T-helper 2 cell treated with Interferon-gamma antibody and Interleukin-4, amounts not matched to agents 100 ng/mL and 5 ng/mL, for 36 hours (primary cell): Measurements from ENCODE around the gene MTLN. TPM values are rescaled to one million over a fixed set of nuclear protein-coding genes. Genes with fewer than 3 reads are reported as not detected.
"Not testable (repeated sequence)": the region's sequence is repeated elsewhere in the genome, so short reads cannot be mapped to it uniquely, and the experiment has no call there.

ENCODE experiments used
- intact Hi-C: fragments of 100-400 bp; cut with micrococcal nuclease; formaldehyde crosslinking; loops from one replicate; pipeline ENCODE4 v1.15.1; 2023
- total RNA-seq: library from RNA; stranded (reverse); gene quantifications from 2 replicates; pipeline ENCODE4 v1.2.3, GENCODE V29; 2022

The MTLN gene
- 35.9 and 42.5 TPM in 2 replicates for total RNA-seq

GRCh38 chr2:110211938-110212858 lies at the start of gene MTLN:
TSS of gene MTLN (minus strand) at chr2:110212547. CDS start at chr2:110212525, 22 bp downstream.
- intact Hi-C loops, result loop anchor here (1.0 kb wide), 1 partner anchor 8 kb away; no protein-coding TSS in a partner anchor

- intact Hi-C loops, result not testable (repeated sequence)
Observed at GRCh38 chr2:110261910-110262309, 49.6 kb upstream of the MTLN start.

GRCh38 chr2:110248081-110248795 lies 35.9 kb upstream of the MTLN start:
- intact Hi-C loops, result not testable (repeated sequence)

- intact Hi-C loops, result not testable (repeated sequence)
Observed at GRCh38 chr2:110245488-110246435, 33.4 kb upstream of the MTLN start.

- intact Hi-C loops, result not testable (repeated sequence)
Observed at GRCh38 chr2:110243283-110243682, 30.9 kb upstream of the MTLN start.

- intact Hi-C loops, result not testable (repeated sequence)
Observed at GRCh38 chr2:110234514-110234913, 22.2 kb upstream of the MTLN start.

- intact Hi-C loops, result not testable (repeated sequence)
Observed at GRCh38 chr2:110229886-110230285, 17.5 kb upstream of the MTLN start.

GRCh38 chr2:110222626-110223025 lies 10.3 kb upstream of the MTLN start:
- intact Hi-C loops, result not testable (repeated sequence)

- intact Hi-C loops, result no loop called here
Observed at GRCh38 chr2:110221938-110222337, 9.6 kb upstream of the MTLN start.

- intact Hi-C loops, result no loop called here
Observed at GRCh38 chr2:110220190-110220564, 7.8 kb upstream of the MTLN start.

- intact Hi-C loops, result no loop called here
Observed at GRCh38 chr2:110219496-110220189, 7.3 kb upstream of the MTLN start.

- intact Hi-C loops, result not testable (repeated sequence)
Observed at GRCh38 chr2:110218889-110219288, 6.5 kb upstream of the MTLN start.

GRCh38 chr2:110216803-110217202 lies 4.5 kb upstream of the MTLN start:
- intact Hi-C loops, result no loop called here

- intact Hi-C loops, result no loop called here
Observed at GRCh38 chr2:110216199-110216598, 3.9 kb upstream of the MTLN start.

- intact Hi-C loops, result no loop called here
Observed at GRCh38 chr2:110215566-110216158, 3.3 kb upstream of the MTLN start.

- intact Hi-C loops, result no loop called here
Observed at GRCh38 chr2:110215091-110215490, 2.7 kb upstream of the MTLN start.

- intact Hi-C loops, result not testable (repeated sequence)
Observed at GRCh38 chr2:110213522-110213921, 1.2 kb upstream of the MTLN start.

GRCh38 chr2:110205660-110206455 lies 6.5 kb downstream of the MTLN start:
- intact Hi-C loops, result no loop called here
